Sigmoid colon (tissue), 7 donors: ENCODE data around the gene INCENP. TPM values are rescaled to one million over a fixed set of nuclear protein-coding genes. Genes with fewer than 3 reads are reported as not detected.
"Not testable (repeated sequence)": the region's sequence is repeated elsewhere in the genome, so short reads cannot be mapped to it uniquely, and the experiment has no call there.

Experiments
- DNase-seq: peaks from one replicate; pipeline ENCODE4 v3.0.0-alpha.2; 2019
- H3K27ac ChIP-seq, 4 donors: fragments of 200-600 bp; sonication (generic); one replicate each; pipeline ENCODE4 v1.5.1; 2016 to 2019; ENCODE audit warnings: mild to moderate bottlenecking in 1 of 4
- H3K27me3 ChIP-seq, 3 donors: fragments of 200-600 bp; sonication (generic); one replicate each; pipeline ENCODE4 v1.5.1; 2019; ENCODE audit warnings: mild to moderate bottlenecking in 1 of 3
- H3K36me3 ChIP-seq, 4 donors: fragments of 200-600 bp; sonication (generic); one replicate each; pipeline ENCODE4 v1.5.1; 2016 to 2019
- H3K4me1 ChIP-seq, 4 donors: fragments of 200-600 bp; sonication (generic); one replicate each; pipeline ENCODE4 v1.5.1; 2017 to 2019
- H3K4me3 ChIP-seq, 4 donors: fragments of 200-600 bp; sonication (generic); one replicate each; pipeline ENCODE4 v1.5.1; 2017 to 2019; ENCODE audit warnings: mild to moderate bottlenecking in 2 of 4, moderate library complexity in 1 of 4
- H3K9me3 ChIP-seq, 4 donors: fragments of 200-600 bp in 3 of 4; sonication (generic) in 3 of 4; one replicate each; pipeline versions ENCODE4 v1.5.1 to v1.6.1; 2013 to 2019
- CTCF ChIP-seq, 4 experiments: fragments of 450-650 bp in 3 of 4; fragments of 200-600 bp in 1 of 4; IDR thresholded peaks; one replicate each; pipeline ENCODE4 v1.5.1; 2016 to 2019; ENCODE audit warnings: antibody characterized with exemption in 4 of 4, mild to moderate bottlenecking in 3 of 4, moderate library complexity in 2 of 4
- EP300 ChIP-seq, 4 donors: sonication (generic); formaldehyde crosslinking; IDR thresholded peaks; one replicate each; pipeline ENCODE4 v1.6.1; 2017; ENCODE audit warnings: antibody characterized with exemption in 4 of 4
- POLR2A ChIP-seq, 2 donors: fragments of 450-650 bp; IDR thresholded peaks; one replicate each; pipeline ENCODE4 v1.6.1; 2016; ENCODE audit warnings: antibody characterized with exemption in 2 of 2, mild to moderate bottlenecking in 2 of 2, moderate library complexity in 2 of 2
- POLR2AphosphoS5 ChIP-seq, 4 donors: sonication (generic); formaldehyde crosslinking; IDR thresholded peaks; one replicate each; pipeline ENCODE4 v1.6.1; 2017; ENCODE audit warnings: antibody characterized with exemption in 4 of 4
- WGBS, 2 donors: extraction: QIAGEN DNeasy Blood & Tissue Kit; methylation state at CpG; one replicate each; pipeline ENCODE4 v1.1.7; 2013; 5-methylcytosine and 5-hydroxymethylcytosine counted together
- intact Hi-C: fragments of 100-400 bp; cut with DNase I; formaldehyde crosslinking; loops from one replicate; pipeline ENCODE4 v1.15.1; 2023
- polyA plus RNA-seq, 3 donors: library from polyadenylated mRNA; stranded (reverse); fragments of 200-250 nt; gene quantifications; one replicate each; pipeline ENCODE4 v1.2.3, GENCODE V29; 2013
- total RNA-seq, 4 donors: library from RNA; depleted of rRNA; stranded (reverse); fragments of >200 nt; gene quantifications; one replicate each; pipeline ENCODE4 v1.1.0, GENCODE V29; 2016
- donor health status: healthy with polysubstance abuse.
- donor health status: Bipolar disorder and iron deficiency.
- donor health status: healthy.

Gene INCENP
- total and polyA plus RNA-seq, 7 donors: 4.2 to 25.3 (median 8.9) TPM

GRCh38 chr11:62195945-62196344, 72.1 kb downstream of the INCENP start:
- Histone ChIP-seq H3K27ac (no peak overlapping the region), H3K4me3 (no peak overlapping the region), H3K4me1 (no peaks in the 10 kb centered on the region), H3K36me3 (no peaks in the 10 kb centered on the region), H3K27me3 (peaks cover 3 to 10% (median 4%) of the 10 kb centered on the region in 3 donors), H3K9me3 (no peaks in the 10 kb centered on the region)
- TF ChIP-seq CTCF (IDR thresholded peaks at IDR 0.05) (no peak), EP300 (IDR thresholded peaks at IDR 0.05) (no peak), POLR2A (IDR thresholded peaks at IDR 0.05) (no peak), POLR2AphosphoS5 (IDR thresholded peaks at IDR 0.05) (no peak)
- WGBS, 2 donors: 61 to 79% methylated on average over 7 of the region's 7 CpGs
- intact Hi-C loops: no loop called here
- DNase-seq: no peak

- H3K4me1 ChIP-seq, intact Hi-C loops, H3K27ac ChIP-seq, H3K4me3 ChIP-seq, H3K27me3 ChIP-seq, H3K9me3 ChIP-seq, H3K36me3 ChIP-seq, DNase-seq: not testable (repeated sequence)
- WGBS, 2 donors: 75 to 98% methylated on average over 2 of the region's 2 CpGs
Observed at GRCh38 chr11:62197400-62197799, 73.6 kb downstream of the INCENP start.

DNA sequence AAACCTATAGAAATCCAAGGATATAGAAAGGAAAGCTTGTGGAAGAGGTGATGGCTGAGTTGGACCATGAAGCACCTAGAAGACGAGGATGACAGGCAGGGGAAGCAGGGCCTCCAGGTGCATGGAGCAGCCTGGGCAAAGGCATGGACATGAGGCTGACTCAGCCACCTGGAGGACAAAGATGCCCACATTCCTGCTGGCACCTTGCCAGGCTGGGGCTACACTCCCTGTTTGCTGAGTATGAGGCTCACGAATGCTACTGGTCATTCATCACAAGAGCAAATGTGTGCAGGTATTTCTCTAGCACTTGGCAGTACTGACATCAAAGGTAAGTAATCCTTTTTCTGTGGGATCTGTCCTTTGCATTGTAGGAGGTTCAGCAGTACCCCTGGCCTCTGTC, 77.6 kb downstream of the INCENP start:
- no peak for DNase-seq
- Histone ChIP-seq H3K36me3 (no peaks in the 10 kb centered on the region), H3K4me3 (no peak overlapping the region), H3K9me3 (no peaks in the 10 kb centered on the region), H3K27me3 (no peaks in the 10 kb centered on the region), H3K4me1 (no peaks in the 10 kb centered on the region), H3K27ac (no peak overlapping the region)
- no peak for TF ChIP-seq CTCF (IDR thresholded peaks at IDR 0.05)
- TF ChIP-seq POLR2AphosphoS5 (IDR thresholded peaks at IDR 0.05): no peak
- TF ChIP-seq EP300 (IDR thresholded peaks at IDR 0.05): no peak
- TF ChIP-seq POLR2A (IDR thresholded peaks at IDR 0.05): no peak
- intact Hi-C loops: no loop called here
- WGBS, 2 donors: 42 to 75% methylated on average over 2 of the region's 2 CpGs

Other genes with a start within 250 kb of the INCENP start
- 10 to 100 TPM; 21.1 to 57.9 (median 37.5) TPM for gene FADS3, start 232.5 kb upstream of the INCENP start, total RNA-seq
- 10 to 100 TPM in 1 of 3 donors, 1 to 10 TPM in 2; 1.4 to 21.5 (median 3.0) TPM for gene FADS3, start 232.5 kb upstream of the INCENP start, polyA plus RNA-seq
- gene RAB3IL1, start 206.4 kb upstream of the INCENP start, total RNA-seq: 10 to 100 TPM; 12.1 to 23.7 (median 19.6) TPM
- gene RAB3IL1, start 206.4 kb upstream of the INCENP start, polyA plus RNA-seq: 10 to 100 TPM in 1 of 3 donors, 1 to 10 TPM in 2; 5.1 to 21.6 (median 7.0) TPM
- gene BEST1, start 173.7 kb upstream of the INCENP start, total RNA-seq: 1 to 10 TPM in 3 of 4 donors, under 1 TPM in 1; 0.83 to 5.3 (median 3.3) TPM
- 1 to 10 TPM; 3.2 to 9.6 (median 7.6) TPM for gene BEST1, start 173.7 kb upstream of the INCENP start, polyA plus RNA-seq
- gene FTH1, start 156.4 kb upstream of the INCENP start, total RNA-seq: 1,000 to 10,000 TPM; 1,709 to 2,375 (median 1,954) TPM
- gene FTH1, start 156.4 kb upstream of the INCENP start, polyA plus RNA-seq: over 10,000 TPM in 2 of 3 donors, 1,000 to 10,000 TPM in 1; 6,007 to 20,022 (median 13,142) TPM
- not detected for gene SCGB1D1, start 66.2 kb downstream of the INCENP start, total RNA-seq
- not detected for gene SCGB1D1, start 66.2 kb downstream of the INCENP start, polyA plus RNA-seq
- gene SCGB2A1, start 84.7 kb downstream of the INCENP start, total RNA-seq: not detected
- gene SCGB2A1, start 84.7 kb downstream of the INCENP start, polyA plus RNA-seq: 10 to 100 TPM in 1 of 3 donors, 1 to 10 TPM in 2; 3.6 to 35.4 (median 9.9) TPM
- not detected for gene SCGB1D2, start 118.2 kb downstream of the INCENP start, total RNA-seq
- gene SCGB1D2, start 118.2 kb downstream of the INCENP start, polyA plus RNA-seq: not detected
- not detected for gene SCGB2A2, start 146.1 kb downstream of the INCENP start, total RNA-seq
- not detected for gene SCGB2A2, start 146.1 kb downstream of the INCENP start, polyA plus RNA-seq
- gene SCGB1D4, start 175.1 kb downstream of the INCENP start, total RNA-seq: not detected
- not detected for gene SCGB1D4, start 175.1 kb downstream of the INCENP start, polyA plus RNA-seq
- gene ASRGL1, start 213.4 kb downstream of the INCENP start, total RNA-seq: 10 to 100 TPM in 2 of 4 donors, 1 to 10 TPM in 2; 4.8 to 26.0 (median 9.5) TPM
- 10 to 100 TPM; 22.0 to 35.2 (median 22.8) TPM for gene ASRGL1, start 213.4 kb downstream of the INCENP start, polyA plus RNA-seq